Eye (tissue), 1 donor: ENCODE data around the gene REEP5.
"Not testable (repeated sequence)": the region's sequence is repeated elsewhere in the genome, so short reads cannot be mapped to it uniquely, and the experiment has no call there.

Source experiments
- DNase-seq: peaks from one replicate; pipeline ENCODE4 v3.0.0-alpha.2; 2015

Gene REEP5

GRCh38 chr5:112931473-112931872, 9.4 kb upstream of the REEP5 start:
- no peak for DNase-seq

DNA sequence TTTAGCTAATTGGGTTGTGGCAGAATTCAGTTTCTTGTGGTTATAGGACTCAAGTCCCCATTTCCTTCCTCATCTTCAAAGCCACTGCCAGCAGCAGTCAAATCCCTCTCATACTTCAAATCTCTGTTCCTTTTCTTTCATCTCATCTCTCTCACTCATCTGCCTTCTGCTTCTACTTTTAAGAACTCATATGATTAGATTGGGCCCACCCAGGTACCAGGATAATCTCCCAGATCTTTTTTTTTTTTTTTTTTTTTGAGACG, 8.0 kb upstream of the REEP5 start:
- DNase-seq: no peak

DNA sequence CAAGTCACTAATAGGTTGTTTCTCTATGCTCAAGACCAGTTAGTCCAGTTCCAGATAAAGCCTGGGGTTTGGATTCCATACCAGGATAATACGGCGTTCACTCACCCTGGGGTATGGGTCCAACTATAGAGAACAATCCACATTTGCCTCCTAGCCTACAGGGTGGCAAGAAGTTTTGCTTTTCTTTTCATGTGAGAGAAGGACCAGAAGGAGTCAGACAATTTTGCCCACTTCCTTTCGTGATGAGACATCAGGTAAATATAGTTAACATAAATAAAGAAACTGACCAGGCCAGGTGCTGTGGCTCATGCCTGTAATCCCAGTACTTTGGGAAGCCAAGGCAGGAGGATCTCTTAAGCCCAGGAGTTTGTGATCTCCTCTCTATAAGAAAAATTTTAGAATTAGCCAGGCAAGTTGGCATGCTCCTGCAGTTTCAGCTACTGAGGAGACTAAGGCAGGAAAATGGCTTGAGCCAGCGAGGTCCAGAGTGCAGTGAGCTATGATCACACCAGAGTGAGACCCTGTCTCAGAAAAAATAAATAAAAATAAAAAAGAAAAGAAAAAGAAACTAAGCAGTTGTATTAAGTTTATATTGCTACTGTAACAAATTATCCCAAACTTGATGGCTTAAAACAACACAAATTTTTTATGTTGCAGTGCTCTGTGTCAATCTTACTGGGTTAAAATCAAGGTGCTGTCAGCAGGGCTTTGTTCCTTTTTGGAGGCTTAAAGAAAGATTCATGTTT, 7.5 kb upstream of the REEP5 start:
- no peak for DNase-seq

DNA sequence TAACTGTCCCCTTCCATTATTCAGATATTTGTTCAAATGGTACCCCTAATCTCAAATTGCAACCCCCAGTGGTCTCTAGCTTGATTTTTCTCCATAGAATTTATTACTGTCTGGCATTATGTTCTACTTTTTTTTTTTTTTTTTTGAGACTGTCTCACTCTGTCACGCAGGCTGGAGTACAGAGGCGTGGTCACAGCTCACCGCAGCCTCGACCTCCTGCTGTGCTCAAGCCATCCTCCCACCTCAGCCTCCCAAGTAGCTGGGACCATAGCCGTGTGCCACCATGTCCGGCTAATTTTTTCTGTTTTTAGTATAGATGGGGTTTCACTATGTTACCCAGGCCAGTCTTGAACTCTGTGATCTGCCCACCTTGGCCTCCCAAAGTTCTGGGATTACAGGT, 2.0 kb upstream of the REEP5 start:
- DNase-seq: no peak

DNA sequence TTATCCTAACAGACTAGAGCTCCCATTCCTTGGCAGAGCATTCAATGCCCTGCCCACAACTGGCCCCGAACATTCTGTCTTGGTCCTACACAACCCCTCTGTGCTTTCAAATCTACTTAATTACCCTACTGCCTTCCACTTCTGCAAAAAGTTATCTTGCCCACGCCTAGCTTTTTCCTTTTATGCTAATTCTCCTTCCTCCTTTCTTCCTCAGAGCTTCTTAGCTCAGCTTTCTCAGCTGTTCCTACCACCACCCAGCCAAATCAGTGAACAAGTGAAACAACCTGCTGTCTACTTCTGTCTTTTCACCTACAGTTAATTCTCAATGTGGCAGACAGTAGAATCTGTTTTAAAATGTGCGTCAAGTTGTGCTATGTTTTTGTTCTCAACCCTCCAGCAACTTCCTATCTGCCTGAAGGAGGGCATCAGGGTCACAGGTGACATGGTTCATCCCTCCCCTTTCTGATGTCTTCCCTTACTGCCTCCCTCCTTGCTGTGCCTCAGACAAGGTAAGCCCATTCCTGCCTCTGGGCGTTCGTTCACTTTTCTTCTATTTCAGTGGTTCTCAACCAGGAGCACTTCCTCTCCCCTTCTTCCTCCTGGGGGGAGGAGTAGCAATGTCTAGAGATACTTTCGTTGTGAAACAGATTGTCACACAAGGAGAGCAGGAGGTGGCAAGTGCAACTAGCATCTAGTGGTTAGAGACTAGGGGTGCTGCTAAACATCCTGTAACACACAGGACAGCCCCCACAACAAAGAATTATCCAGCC, 1.3 kb upstream of the REEP5 start:
- DNase-seq: no peak

DNA sequence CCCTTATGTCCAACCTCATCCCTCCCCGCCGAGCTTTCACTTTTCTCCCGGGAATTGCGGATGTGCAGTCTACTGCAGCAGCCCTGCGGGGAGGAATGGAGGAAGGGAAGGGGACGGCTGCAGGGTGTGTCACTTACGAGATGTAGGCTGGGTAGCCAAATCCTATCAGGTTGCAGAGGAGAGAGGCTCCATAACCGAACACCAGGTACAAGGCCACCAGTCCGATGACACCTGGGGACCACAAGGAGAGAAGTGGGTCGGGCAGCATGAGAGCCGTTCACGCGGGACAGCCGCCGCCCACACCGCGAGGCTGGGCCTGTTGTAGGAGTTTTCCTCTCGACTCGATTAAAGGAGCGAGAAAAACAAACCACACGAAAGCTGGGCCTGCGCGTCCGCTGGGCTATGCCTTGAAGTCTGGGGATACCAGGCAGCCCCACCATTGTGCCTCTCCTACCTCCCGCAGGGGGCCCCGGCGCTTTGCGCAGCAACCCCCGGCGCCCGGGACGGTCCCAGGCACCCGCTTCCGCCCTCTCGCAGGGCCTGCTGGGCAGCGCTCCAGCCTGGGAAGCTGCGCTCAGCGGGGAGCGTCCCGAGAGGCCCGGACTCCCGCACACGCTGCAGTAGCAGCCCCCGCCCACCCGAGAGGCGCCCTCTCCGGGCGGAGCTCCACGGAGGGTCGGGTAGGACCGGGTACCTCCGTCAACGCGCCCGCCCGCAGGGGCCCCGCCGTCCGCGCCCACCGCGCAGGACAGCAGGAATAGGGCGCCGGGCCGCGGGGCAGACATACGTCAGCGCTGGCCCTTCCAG, 798 bp downstream of the REEP5 start:
- peak; percentile 87 for DNase-seq

DNA sequence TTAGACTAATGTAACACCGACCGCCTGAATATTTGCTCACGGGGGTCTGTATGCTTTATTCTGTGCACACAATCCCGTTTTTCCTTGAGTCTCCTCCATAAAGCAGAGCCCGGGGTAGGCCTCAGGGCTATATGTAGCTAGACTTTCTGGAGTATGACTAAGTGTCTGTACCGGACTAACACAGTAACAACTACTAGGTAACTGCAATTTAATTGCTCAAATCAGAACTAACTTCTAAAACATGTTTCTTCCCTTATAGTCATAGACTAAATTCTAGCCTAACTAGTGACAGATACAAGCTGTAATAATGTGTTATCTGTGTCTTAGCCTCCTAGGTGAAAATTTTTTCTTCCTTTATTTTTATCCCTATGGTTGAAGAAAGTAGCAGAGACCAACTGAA, 2.1 kb downstream of the REEP5 start:
- DNase-seq: no peak

GRCh38 chr5:112918679-112919078, 3.3 kb downstream of the REEP5 start:
- DNase-seq: no peak

DNA sequence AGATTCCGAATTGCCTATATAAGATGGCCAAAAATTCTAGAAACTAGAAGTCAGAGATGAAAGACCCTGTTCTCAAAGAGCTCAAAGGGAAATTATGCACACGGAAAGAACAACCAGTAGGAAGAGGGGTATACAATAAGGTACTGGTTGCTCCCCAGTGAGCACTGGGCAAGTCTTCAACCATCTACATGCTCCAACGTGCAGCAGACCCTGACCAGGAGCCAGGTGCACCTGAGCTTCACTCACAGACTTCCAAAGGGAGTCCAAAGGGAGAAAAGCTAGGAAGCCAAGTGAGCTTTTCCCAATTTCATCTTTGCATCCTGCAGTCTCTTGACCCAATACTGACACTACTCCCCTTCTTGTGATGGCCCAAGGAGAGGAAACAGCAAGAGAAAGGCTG, 3.9 kb downstream of the REEP5 start:
- no peak for DNase-seq

GRCh38 chr5:112917453-112917995, 4.5 kb downstream of the REEP5 start:
- DNase-seq: no peak

DNA sequence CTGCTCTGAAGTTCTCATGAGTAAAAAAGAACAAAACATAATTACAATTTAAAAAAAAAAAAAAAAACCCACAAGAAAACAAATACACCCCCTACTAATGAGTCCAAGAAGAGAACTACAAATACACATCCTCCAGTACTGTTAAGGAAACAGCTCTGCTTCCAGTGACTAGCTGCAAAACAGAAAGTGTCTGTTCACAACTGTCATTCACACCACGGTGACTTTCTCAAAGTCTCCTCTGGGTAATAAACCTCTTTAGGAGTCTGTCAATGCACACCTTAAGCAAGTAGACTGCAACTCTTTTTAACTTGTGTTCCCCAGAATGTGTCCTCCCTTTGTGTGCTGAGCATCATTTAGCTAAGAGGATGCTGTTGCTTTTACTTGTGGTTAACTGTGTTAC, 6.2 kb downstream of the REEP5 start:
- DNase-seq: no peak

GRCh38 chr5:112914584-112914983, 7.4 kb downstream of the REEP5 start:
- no peak for DNase-seq

GRCh38 chr5:112910529-112910928, 11.5 kb downstream of the REEP5 start:
- DNase-seq: no peak

- DNase-seq: no peak
These were observed 13.2 kb downstream of the REEP5 start for GRCh38 chr5:112908854-112909253.

DNA sequence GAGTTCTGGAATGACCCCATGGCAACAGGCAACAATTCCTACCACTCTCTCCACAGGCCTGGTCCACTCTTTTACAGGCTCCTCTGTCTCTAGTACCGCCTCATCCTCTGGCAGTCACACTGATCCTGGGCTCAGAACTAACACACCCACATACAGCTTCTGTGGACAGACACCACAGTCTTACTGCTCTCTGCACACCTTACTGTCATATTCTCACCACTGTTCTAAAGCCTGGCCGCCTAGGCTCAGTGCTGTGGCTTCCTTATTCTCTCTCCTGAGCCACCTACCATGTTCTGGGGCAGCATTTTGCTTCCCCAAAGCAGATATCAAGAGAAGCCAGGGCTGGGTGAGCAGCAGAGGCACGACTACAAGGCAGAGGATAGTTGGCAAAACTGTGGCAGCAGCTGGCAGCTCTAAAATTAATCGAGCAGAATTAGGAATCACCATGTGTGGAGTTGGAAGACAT, 14.8 kb downstream of the REEP5 start:
- DNase-seq: no peak

GRCh38 chr5:112906637-112907036, 15.4 kb downstream of the REEP5 start:
- DNase-seq: no peak

GRCh38 chr5:112904996-112905395, 17.0 kb downstream of the REEP5 start:
- DNase-seq: not testable (repeated sequence)

- DNase-seq: no peak
These were observed 19.5 kb downstream of the REEP5 start for GRCh38 chr5:112902561-112902960.

- no peak for DNase-seq
These were observed 26.3 kb downstream of the REEP5 start for GRCh38 chr5:112895682-112896081.

DNA sequence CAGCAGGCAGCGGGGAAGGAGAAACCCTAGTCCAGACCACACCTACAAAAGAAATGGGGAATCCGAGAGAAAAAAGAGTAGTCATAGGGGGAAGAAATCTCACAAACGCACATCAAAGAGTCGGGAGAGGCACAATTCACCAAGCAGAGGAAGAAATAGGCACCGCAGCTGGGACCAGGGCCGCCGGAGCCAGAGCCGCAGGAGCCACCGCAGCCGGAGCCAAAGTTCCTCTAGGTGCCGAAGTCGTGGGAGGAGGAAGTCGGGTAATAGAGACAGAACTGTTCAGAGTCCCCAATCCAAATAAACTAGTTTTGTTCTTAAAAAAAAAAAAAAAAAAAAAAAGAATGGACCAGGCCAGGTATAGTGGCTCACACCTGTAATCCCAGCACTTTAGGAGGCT, 29.3 kb downstream of the REEP5 start:
- DNase-seq: no peak

GRCh38 chr5:112892066-112892465, 30.0 kb downstream of the REEP5 start:
- DNase-seq: not testable (repeated sequence)

DNA sequence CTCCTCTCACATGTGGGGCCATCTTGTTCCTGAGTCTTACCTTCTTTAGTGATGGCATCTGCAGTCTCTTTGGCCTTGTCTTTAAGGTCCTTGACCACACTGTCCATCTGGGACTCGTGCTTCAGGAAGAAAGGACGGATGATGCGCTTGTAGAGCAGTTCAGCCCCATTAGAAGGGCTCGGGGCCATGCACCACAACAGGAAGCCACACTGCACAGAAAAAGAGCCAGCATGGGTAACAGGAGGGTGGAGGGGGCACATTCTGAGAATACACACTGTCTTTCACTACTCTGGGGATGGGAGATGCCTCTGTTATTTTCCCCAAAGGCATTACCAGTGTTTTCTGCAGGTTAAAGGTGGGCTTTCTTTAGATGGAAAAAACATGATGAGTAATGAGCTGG, 35.1 kb downstream of the REEP5 start:
- no peak for DNase-seq

DNA sequence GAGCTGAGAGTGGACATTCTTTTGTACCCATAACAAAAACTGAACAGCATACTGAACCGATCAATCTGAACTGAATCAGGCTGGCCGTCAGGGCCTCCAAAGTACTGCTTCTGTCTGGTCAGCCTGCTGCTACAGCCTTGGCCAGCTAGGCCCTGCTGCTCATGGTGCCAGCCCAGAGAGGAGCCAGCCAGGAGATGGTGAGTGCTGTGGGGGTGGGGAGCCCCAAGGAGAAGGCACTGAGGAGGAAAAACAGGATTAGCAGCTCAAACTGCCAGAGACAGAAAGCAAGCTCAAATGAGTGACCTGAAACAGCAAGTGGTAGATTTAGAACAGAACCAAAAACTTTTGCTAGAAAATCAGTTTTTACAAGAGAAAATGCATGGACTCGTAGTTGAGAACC, 37.0 kb downstream of the REEP5 start:
- no peak for DNase-seq

DNA sequence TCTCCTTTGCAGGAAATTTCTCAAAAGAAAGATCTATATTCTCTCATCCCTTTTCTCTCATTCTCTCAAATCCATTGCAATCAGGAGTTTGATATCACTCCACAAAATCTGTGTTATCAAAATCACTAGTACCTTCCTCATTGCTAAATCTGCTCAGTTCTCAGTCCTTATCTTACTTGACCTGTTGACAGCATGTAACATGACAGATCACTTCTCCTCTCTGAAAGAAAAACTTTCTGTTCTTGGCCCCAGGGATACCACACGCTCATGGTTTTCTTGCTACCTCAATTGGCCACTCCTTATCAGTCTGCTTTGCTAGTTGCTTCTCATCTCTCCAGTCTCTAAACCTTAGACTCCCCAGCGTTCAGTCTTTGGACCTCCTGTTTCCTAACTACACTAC, 38.8 kb downstream of the REEP5 start:
- DNase-seq: no peak
